NOMO-1 treated with DMSO at 0.1 percent for 48 hours (cell line): ENCODE measurements around the gene LRMDA.

Experiments used
- DNase-seq: peaks from one replicate; lab custom pipeline; 2025; ENCODE audit not compliant: unreplicated experiment; lab: John Stamatoyannopoulos, UW

The LRMDA gene

GRCh38 chr10:76175533-76176165, 744.2 kb downstream of the LRMDA start:
- DNase-seq = no peak

GRCh38 chr10:76176166-76176550, 744.7 kb downstream of the LRMDA start:
- DNase-seq = no peak

- DNase-seq = no peak
Measured at GRCh38 chr10:76177936-76178335, 746.5 kb downstream of the LRMDA start.

- DNase-seq = no peak
Measured at GRCh38 chr10:76178532-76179292, 747.3 kb downstream of the LRMDA start.

GRCh38 chr10:76179806-76180205, 748.4 kb downstream of the LRMDA start:
- no peak for DNase-seq

- no peak for DNase-seq
Measured at GRCh38 chr10:76184647-76185046, 753.2 kb downstream of the LRMDA start.

GRCh38 chr10:76185471-76186301, 754.3 kb downstream of the LRMDA start:
- DNase-seq = no peak

GRCh38 chr10:76188216-76188615, 756.8 kb downstream of the LRMDA start:
- DNase-seq = no peak

GRCh38 chr10:76190634-76191270, 759.3 kb downstream of the LRMDA start:
- no peak for DNase-seq

- no peak for DNase-seq
Measured at GRCh38 chr10:76191336-76191735, 759.9 kb downstream of the LRMDA start.

- DNase-seq = no peak
Measured at GRCh38 chr10:76192151-76192550, 760.7 kb downstream of the LRMDA start.

GRCh38 chr10:76192694-76193320, 761.4 kb downstream of the LRMDA start:
- DNase-seq = no peak

- DNase-seq = peak; percentile 68
Measured at GRCh38 chr10:76195654-76196390, 764.4 kb downstream of the LRMDA start.

GRCh38 chr10:76197293-76197692, 765.9 kb downstream of the LRMDA start:
- DNase-seq = no peak

GRCh38 chr10:76198287-76199035, 767.0 kb downstream of the LRMDA start:
- DNase-seq = no peak

GRCh38 chr10:76201962-76202361, 770.5 kb downstream of the LRMDA start:
- DNase-seq = no peak

GRCh38 chr10:76202777-76203176, 771.4 kb downstream of the LRMDA start:
- no peak for DNase-seq

- DNase-seq = no peak
Measured at GRCh38 chr10:76205361-76205760, 773.9 kb downstream of the LRMDA start.

- DNase-seq = no peak
Measured at GRCh38 chr10:76206797-76207352, 775.5 kb downstream of the LRMDA start.
